ENCODE data around the gene CLNK. TPM values are rescaled to one million over a fixed set of nuclear protein-coding genes. Genes with fewer than 3 reads are reported as not detected.

CLNK gene
- total RNA-seq, 2 experiments from 2014 or later = 2.0 TPM; not detected in 1

DNA sequence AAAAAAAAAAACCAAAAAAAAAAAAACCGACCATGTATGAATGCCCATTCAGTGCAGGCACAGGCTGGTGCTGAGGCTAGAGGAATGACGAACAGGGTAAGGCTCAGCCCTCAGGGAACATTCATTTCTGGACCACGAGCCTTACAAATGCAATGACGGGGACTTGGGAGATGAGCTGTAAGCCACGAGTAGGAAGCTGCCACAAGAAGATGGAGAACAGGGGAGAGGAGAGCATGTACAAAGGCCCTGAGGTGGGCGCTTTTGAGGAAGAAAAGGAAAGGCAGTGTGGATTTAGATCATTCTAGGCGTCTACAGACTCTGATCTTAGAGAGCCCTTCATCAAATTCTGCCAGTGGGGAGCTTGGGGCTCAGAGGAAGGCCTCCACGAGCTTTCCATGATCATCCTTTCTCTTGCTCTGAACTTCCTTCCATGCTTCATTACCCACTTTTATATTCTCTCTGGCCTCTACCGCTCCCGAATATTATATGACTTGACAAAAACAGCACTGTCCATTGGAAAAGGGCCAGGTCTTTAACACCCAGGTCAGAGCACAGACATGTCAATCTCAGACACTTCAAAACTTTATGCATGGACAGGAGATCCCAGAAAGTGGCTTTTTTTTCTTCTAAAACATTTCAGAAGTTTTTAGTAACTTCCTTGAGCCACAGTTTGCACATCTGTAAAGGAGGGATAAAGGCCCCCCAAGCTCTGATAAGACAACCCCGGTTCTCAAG is 224.1 kb downstream of the CLNK start:
- no peaks in the 10 kb centered on the region for H3K9me2 ChIP-seq (ENCODE audit: insufficient read depth, low read length)
- H2AFZ ChIP-seq (ENCODE audit: low read length) = peak overlapping the region; percentile 63; the same call in 1 of the 2 replicates
- no TSS peak for BruUV-seq (replicated peaks)
- peaks cover 9% of the 10 kb centered on the region; the same call in 1 of the 2 replicates for H3K79me2 ChIP-seq (ENCODE audit: insufficient read depth, low read depth, low read length)
- H3K4me3 ChIP-seq (ENCODE audit: low read depth, low read length, poor library complexity, severe bottlenecking) = peak overlapping the region; percentile 38
- TF ChIP-seq EZH2phosphoT487 (IDR thresholded peaks at IDR 0.05; ENCODE audit: borderline replicate concordance, low read depth, low read length) = no peak
- TF ChIP-seq, protein P1, sequence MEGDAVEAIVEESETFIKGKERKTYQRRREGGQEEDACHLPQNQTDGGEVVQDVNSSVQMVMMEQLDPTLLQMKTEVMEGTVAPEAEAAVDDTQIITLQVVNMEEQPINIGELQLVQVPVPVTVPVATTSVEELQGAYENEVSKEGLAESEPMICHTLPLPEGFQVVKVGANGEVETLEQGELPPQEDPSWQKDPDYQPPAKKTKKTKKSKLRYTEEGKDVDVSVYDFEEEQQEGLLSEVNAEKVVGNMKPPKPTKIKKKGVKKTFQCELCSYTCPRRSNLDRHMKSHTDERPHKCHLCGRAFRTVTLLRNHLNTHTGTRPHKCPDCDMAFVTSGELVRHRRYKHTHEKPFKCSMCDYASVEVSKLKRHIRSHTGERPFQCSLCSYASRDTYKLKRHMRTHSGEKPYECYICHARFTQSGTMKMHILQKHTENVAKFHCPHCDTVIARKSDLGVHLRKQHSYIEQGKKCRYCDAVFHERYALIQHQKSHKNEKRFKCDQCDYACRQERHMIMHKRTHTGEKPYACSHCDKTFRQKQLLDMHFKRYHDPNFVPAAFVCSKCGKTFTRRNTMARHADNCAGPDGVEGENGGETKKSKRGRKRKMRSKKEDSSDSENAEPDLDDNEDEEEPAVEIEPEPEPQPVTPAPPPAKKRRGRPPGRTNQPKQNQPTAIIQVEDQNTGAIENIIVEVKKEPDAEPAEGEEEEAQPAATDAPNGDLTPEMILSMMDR (conservative IDR thresholded peaks at IDR 0.05; ENCODE audit: low read length) = no peak
- H3K4me1 ChIP-seq (ENCODE audit: insufficient read depth, low read length, poor library complexity, severe bottlenecking) = peaks cover 16% of the 10 kb centered on the region
- no peak overlapping the region for H3K27ac ChIP-seq (ENCODE audit: low read depth, low read length, poor library complexity, severe bottlenecking)
- CTCF ChIA-PET (ENCODE audit: unreplicated experiment) = interaction anchor here (1.3 kb wide), 1 partner anchor 26 kb away, joined by 3 read pairs; no protein-coding TSS in a partner anchor
- peaks cover 7% of the 10 kb centered on the region for H4K20me1 ChIP-seq (ENCODE audit: insufficient read depth, low read length)
- no peaks in the 10 kb centered on the region for H3K9me3 ChIP-seq (ENCODE audit: low read length)
- DNase-seq (ENCODE audit: low spot score) = no peak
- intact Hi-C loops (cut with micrococcal nuclease; ENCODE audit: unreplicated experiment) = no loop called here
- H3K36me3 ChIP-seq (ENCODE audit: insufficient read depth, low read length) = no peaks in the 10 kb centered on the region
- POLR2A ChIA-PET = interaction anchor here (0.7 to 1.3 kb wide), 5 partner anchors 13 to 717 kb away, joined by 3 to 7 read pairs (median 3); no protein-coding TSS in a partner anchor
- peak overlapping the region; percentile 50 for H3K4me2 ChIP-seq (ENCODE audit: low read length)

DNA sequence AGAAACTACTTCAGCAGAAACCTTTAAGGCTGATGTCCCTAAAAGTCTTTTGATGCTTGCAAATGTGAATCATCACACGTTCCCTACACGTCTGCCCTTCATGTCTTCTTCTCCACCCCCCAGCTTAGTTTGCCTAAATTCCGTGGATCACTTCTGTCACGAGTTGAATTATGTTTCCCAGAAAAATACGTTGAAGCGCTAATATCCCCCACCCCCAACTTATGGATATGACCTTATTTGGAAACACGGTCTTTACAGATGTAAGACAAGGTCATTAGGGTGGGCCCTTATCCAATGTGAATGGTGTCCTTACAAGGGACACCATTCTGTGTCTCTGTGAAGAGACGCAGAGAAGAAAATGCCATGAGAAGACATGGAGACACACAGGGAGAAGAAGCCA is 225.3 kb downstream of the CLNK start:
- H3K4me3 ChIP-seq (ENCODE audit: low read depth, low read length, poor library complexity, severe bottlenecking) = no peak overlapping the region
- H3K4me2 ChIP-seq (ENCODE audit: low read length) = no peak overlapping the region
- H3K9me2 ChIP-seq (ENCODE audit: insufficient read depth, low read length) = no peaks in the 10 kb centered on the region
- peaks cover 11% of the 10 kb centered on the region for H4K20me1 ChIP-seq (ENCODE audit: insufficient read depth, low read length)
- H3K79me2 ChIP-seq (ENCODE audit: insufficient read depth, low read depth, low read length) = peaks cover 10% of the 10 kb centered on the region
- CTCF ChIA-PET (ENCODE audit: unreplicated experiment) = no interaction called here
- no peaks in the 10 kb centered on the region for H3K9me3 ChIP-seq (ENCODE audit: low read length)
- TF ChIP-seq, protein P1 (conservative IDR thresholded peaks at IDR 0.05; ENCODE audit: low read length) = no peak
- TF ChIP-seq EZH2phosphoT487 (IDR thresholded peaks at IDR 0.05; ENCODE audit: borderline replicate concordance, low read depth, low read length) = no peak
- POLR2A ChIA-PET = interaction anchor here (0.6 kb wide), 1 partner anchor 171 kb away, joined by 3 read pairs; no protein-coding TSS in a partner anchor
- no peak overlapping the region for H2AFZ ChIP-seq (ENCODE audit: low read length)
- H3K36me3 ChIP-seq (ENCODE audit: insufficient read depth, low read length) = peaks cover 5% of the 10 kb centered on the region
- H3K27ac ChIP-seq (ENCODE audit: low read depth, low read length, poor library complexity, severe bottlenecking) = no peak overlapping the region
- intact Hi-C loops (cut with micrococcal nuclease; ENCODE audit: unreplicated experiment) = no loop called here
- no peak for DNase-seq (ENCODE audit: low spot score)
- H3K4me1 ChIP-seq (ENCODE audit: insufficient read depth, low read length, poor library complexity, severe bottlenecking) = peaks cover 25% of the 10 kb centered on the region
- no TSS peak for BruUV-seq (replicated peaks)

DNA sequence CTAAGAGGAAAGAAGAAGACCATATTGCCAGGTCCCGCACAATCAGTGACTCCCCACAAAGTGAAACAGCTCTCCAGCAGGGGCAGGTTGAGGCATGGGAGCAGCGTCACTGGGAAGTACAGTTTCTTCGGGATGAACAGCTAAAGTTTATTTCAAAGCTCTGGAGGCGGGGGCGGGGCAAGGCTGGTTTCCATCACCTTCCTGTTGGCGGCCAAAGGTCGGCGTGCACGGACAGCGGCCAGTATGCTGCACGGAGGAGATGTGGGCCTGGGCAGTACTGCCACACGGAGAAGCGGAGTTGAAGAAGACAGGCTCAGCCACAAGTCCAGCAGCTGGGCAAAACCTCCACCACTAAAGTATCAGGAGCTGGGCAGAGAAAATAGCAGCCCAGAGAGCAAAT is 226.4 kb downstream of the CLNK start:
- Histone ChIP-seq H3K9me3 (ENCODE audit: low read length) (no peaks in the 10 kb centered on the region), H2AFZ (ENCODE audit: low read length) (peak overlapping the region; percentile 90; the same call in 1 of the 2 replicates), H3K79me2 (ENCODE audit: insufficient read depth, low read depth, low read length) (peaks cover 10% of the 10 kb centered on the region), H3K9me2 (ENCODE audit: insufficient read depth, low read length) (no peaks in the 10 kb centered on the region), H3K36me3 (ENCODE audit: insufficient read depth, low read length) (peaks cover 16% of the 10 kb centered on the region), H3K27ac (ENCODE audit: low read depth, low read length, poor library complexity, severe bottlenecking) (no peak overlapping the region), H4K20me1 (ENCODE audit: insufficient read depth, low read length) (peaks cover 11% of the 10 kb centered on the region), H3K4me2 (ENCODE audit: low read length) (peak overlapping the region; percentile 81; the same call in 1 of the 2 replicates), H3K4me3 (ENCODE audit: low read depth, low read length, poor library complexity, severe bottlenecking) (no peak overlapping the region), H3K4me1 (ENCODE audit: insufficient read depth, low read length, poor library complexity, severe bottlenecking) (peaks cover 25% of the 10 kb centered on the region)
- CTCF ChIA-PET (ENCODE audit: unreplicated experiment) = no interaction called here
- no peak for TF ChIP-seq EZH2phosphoT487 (IDR thresholded peaks at IDR 0.05; ENCODE audit: borderline replicate concordance, low read depth, low read length)
- TF ChIP-seq, protein P1 (conservative IDR thresholded peaks at IDR 0.05; ENCODE audit: low read length) = no peak
- POLR2A ChIA-PET = no interaction called here
- BruUV-seq (replicated peaks) = no TSS peak
- DNase-seq (ENCODE audit: low spot score) = no peak
- intact Hi-C loops (cut with micrococcal nuclease; ENCODE audit: unreplicated experiment) = no loop called here

Data from OCI-LY7 (cell line).